HG02885 (cell line): ENCODE measurements around the gene GRID1.

Experiments
- ATAC-seq: cut with Tn5 transposase; IDR thresholded peaks from one replicate; pipeline ENCODE4 v1.9.1; 2021; ENCODE audit warnings: mild to moderate bottlenecking; ENCODE audit not compliant: unreplicated experiment, poor library complexity

GRID1 gene

DNA sequence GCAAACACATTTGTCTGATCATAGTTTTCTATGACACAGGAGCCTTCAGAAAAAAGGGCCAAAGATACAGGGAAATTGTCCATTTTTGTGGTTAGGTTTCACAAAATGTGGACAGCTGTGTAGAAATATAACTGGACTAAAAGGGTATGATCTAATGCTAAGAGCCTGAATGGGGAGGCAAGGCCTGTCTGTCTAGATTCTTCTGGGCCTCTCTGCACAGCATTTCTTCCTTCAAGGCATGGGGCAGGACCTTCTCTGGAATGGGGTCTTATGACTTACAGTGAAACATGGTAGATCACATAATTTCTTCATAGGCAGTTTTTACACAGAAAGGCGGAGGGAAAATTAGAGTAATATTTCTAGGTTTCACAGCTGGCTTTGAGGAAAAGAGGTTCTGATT, 795.7 kb downstream of the GRID1 start:
- ATAC-seq = no peak

DNA sequence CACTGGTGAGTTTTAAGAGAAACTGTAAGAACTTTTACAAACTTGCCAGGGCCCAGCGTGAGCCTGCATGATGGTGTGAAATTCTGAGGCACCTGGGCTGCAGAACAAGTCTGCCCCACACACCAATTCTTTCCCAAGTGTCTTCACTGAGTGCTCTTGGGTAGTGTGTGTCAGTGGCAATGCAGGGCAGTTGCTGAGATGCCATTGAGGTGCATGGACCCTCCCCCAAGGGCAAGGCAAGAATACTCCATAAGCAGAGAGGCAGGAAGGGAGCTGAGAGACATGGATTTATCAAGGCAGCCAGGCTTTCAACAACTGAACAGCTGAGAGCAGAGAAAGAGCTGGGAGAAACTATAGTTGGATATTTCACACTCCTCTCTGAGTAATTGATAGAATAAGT, 801.2 kb downstream of the GRID1 start:
- no peak for ATAC-seq

DNA sequence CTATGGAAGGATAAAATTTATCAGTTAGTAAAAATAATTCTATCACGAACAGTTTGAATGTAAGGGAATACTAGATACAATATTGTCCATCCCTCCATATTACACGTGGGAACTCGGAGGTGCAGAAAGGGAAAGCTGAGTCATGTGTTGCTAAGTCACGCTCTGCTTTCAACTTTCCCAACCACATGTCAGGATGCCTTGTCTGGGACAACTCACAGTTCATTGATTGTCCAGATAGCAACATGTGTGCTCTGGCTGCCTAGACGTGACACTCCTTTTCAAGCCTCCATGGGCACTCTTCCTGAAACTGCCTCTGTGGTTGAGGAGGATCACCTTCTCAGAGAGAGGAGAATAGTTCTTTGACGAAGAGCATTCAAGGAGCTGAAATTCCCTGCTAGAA, 808.1 kb downstream of the GRID1 start:
- no peak for ATAC-seq

DNA sequence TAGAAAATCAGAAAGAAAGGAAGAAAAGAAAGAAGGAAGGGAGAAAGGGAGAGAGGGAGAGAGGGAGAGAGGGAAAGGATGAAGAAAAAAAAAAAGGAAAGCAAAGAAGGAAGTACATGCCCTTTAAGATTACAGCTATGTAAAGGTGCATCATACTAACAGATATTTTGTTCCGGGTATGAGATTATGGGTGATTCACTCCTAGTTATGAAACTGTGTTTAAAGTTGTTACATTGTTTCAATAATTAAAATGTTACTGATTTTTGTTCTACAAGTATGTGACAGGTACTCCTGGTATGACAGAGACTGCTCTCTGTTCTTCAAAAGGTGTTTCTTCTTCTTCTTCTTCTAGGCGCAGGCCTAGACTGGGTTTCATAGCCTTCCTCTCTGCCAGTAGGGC, 808.9 kb downstream of the GRID1 start:
- no peak for ATAC-seq

DNA sequence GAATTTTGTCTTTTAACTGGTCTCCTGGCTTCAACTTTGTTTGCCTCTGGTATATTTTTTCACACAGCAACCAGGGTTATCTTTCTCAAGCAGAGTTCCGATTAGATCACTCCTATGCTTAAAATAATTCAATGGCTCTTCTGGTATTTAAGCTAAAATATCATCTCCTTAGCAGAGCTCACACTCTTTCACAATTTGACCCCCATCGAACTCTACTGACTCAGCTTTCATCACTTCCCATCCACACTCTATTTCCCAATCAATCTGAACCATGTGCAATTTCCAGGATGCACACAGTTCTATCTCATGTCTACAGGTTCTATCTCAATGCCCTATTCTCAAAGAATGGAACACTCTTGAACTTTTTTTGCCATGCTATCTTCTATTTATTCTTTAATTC, 809.5 kb downstream of the GRID1 start:
- no peak for ATAC-seq
